PFSK-1 (cell line): ENCODE results near the gene TRPM3.

Experiments
- FOXP2 ChIP-seq: optimal IDR thresholded peaks from 2 replicates; pipeline ENCODE3; 2011; ENCODE audit warnings: borderline replicate concordance, control low read depth, inconsistent platforms; ENCODE audit not compliant: insufficient read depth; ENCODE audit errors: extremely low read length, extremely low read depth
- POLR2AphosphoS5 ChIP-seq: IDR thresholded peaks from 2 replicates; pipeline ENCODE4 v1.6.1; 2012; ENCODE audit warnings: low read depth, mild to moderate bottlenecking, control low read depth, low read length, moderate library complexity
- REST ChIP-seq, 2 experiments: IDR thresholded peaks; 2 replicates each; pipeline versions ENCODE4 v1.6.1 to v1.8.0; 2011 to 2012; ENCODE audit warnings: low read depth in 2 of 2, low read length in 2 of 2, control low read depth in 1 of 2, inconsistent platforms in 1 of 2, mild to moderate bottlenecking in 1 of 2, moderate library complexity in 1 of 2; ENCODE audit not compliant: insufficient read depth in 1 of 2
- SIN3A ChIP-seq: IDR thresholded peaks from 2 replicates; pipeline ENCODE4 v1.6.1; 2012; ENCODE audit warnings: mild to moderate bottlenecking, low read length, moderate library complexity, borderline replicate concordance; ENCODE audit not compliant: insufficient read depth
- TAF1 ChIP-seq: IDR thresholded peaks from 2 replicates; pipeline ENCODE4 v1.6.1; 2012; ENCODE audit warnings: low read length, control low read depth, borderline replicate concordance; ENCODE audit not compliant: insufficient read depth

Gene TRPM3

GRCh38 chr9:71072587-71072986, 48.8 kb downstream of the TRPM3 start:
- TF ChIP-seq FOXP2 (no peak), SIN3A (no peak), REST (IDR thresholded peaks at IDR 0.05; ENCODE audit: insufficient read depth in 1 of 2, low read depth in 2 of 2, low read length in 2 of 2) (no peak), TAF1 (no peak), POLR2AphosphoS5 (no peak)

- TF ChIP-seq FOXP2 (no peak), SIN3A (no peak)
Observed at GRCh38 chr9:71071633-71072032, 49.8 kb downstream of the TRPM3 start.

- no peak for TF ChIP-seq REST (IDR thresholded peaks at IDR 0.05; ENCODE audit: insufficient read depth in 1 of 2, low read depth in 2 of 2, low read length in 2 of 2)
Observed at GRCh38 chr9:71058660-71059059, 62.8 kb downstream of the TRPM3 start.

- TF ChIP-seq REST (IDR thresholded peaks at IDR 0.05; ENCODE audit: insufficient read depth in 1 of 2, low read depth in 2 of 2, low read length in 2 of 2) = no peak
- no peak for TF ChIP-seq SIN3A
- no peak for TF ChIP-seq FOXP2
- no peak for TF ChIP-seq POLR2AphosphoS5
- no peak for TF ChIP-seq TAF1
Observed at GRCh38 chr9:71052287-71052686, 69.1 kb downstream of the TRPM3 start.

GRCh38 chr9:71048280-71048679, 73.1 kb downstream of the TRPM3 start:
- TF ChIP-seq SIN3A (no peak), POLR2AphosphoS5 (no peak), FOXP2 (no peak), TAF1 (no peak), REST (IDR thresholded peaks at IDR 0.05; ENCODE audit: insufficient read depth in 1 of 2, low read depth in 2 of 2, low read length in 2 of 2) (no peak)
